A549 (cell line): ENCODE measurements around the gene DIP2C.

Experiments
- HDAC2 ChIP-seq: fragments of 200-600 bp; sonication (generic); IDR thresholded peaks from 2 replicates; pipeline ENCODE4 v1.6.1; 2016
- JUN ChIP-seq, 2 experiments: fragments of >200 bp; sonication (Bioruptor Twin); formaldehyde crosslinking; IDR thresholded peaks; 2 replicates in 1 of 2; 3 replicates in 1 of 2; pipeline ENCODE4 v1.6.1; 2016 to 2017
- KDM5A ChIP-seq: fragments of 200-600 bp; sonication (generic); IDR thresholded peaks from 2 replicates; pipeline ENCODE4 v1.6.1; 2016; ENCODE audit warnings: antibody characterized with exemption, mild to moderate bottlenecking
- NFE2L2 ChIP-seq: fragments of 150-350 bp; conservative IDR thresholded peaks from 2 replicates; pipeline ENCODE4 v1.6.1; 2014; ENCODE audit warnings: low read length
- PBX3 ChIP-seq: IDR thresholded peaks from 2 replicates; pipeline ENCODE4 v1.6.1; 2012
- POLR2A ChIP-seq: IDR thresholded peaks from 2 replicates; pipeline ENCODE4 v1.6.1; 2012; ENCODE audit warnings: mild to moderate bottlenecking, low read length
- RAD21 ChIP-seq, 2 experiments: fragments of >200 bp in 1 of 2; sonication (Bioruptor Twin) in 1 of 2; formaldehyde crosslinking in 1 of 2; IDR thresholded peaks in 1 of 2; conservative IDR thresholded peaks in 1 of 2; 2 replicates in 1 of 2; 3 replicates in 1 of 2; pipeline ENCODE4 v1.6.1; 2012 to 2018; ENCODE audit warnings: inconsistent platforms in 1 of 2
- SMC3 ChIP-seq: fragments of >200 bp; sonication (Bioruptor Twin); formaldehyde crosslinking; IDR thresholded peaks from 3 replicates; pipeline ENCODE4 v1.6.1; 2018; ENCODE audit warnings: inconsistent platforms
- SREBF2 ChIP-seq: fragments of 450-650 bp; IDR thresholded peaks from 2 replicates; pipeline ENCODE4 v1.6.1; 2014; ENCODE audit warnings: mild to moderate bottlenecking, moderate library complexity
- TF ChIP-seq, protein P1 (sequence below): fragments of >200 bp; sonication (Bioruptor Twin); formaldehyde crosslinking; IDR thresholded peaks from 3 replicates; pipeline ENCODE4 v1.5.1; 2016
- TF ChIP-seq, protein P2 (sequence below): fragments of 200-600 bp; sonication (generic); IDR thresholded peaks from 2 replicates; pipeline ENCODE4 v1.6.1; 2016; ENCODE audit warnings: antibody characterized with exemption, mild to moderate bottlenecking, moderate library complexity
- TF ChIP-seq, protein P3 (sequence below): IDR thresholded peaks from 2 replicates; pipeline ENCODE4 v1.6.1; 2012

- TF ChIP-seq POLR2A (no peak), SMC3 (no peak), SREBF2 (no peak), KDM5A (no peak), JUN (IDR thresholded peaks at IDR 0.05) (no peak), NFE2L2 (no peak), RAD21 (conservative IDR thresholded peaks at IDR 0.05 in 1 of 2, IDR thresholded peaks at IDR 0.05 in 1 of 2) (no peak), HDAC2 (no peak), PBX3 (no peak)
- TF ChIP-seq, protein P1, sequence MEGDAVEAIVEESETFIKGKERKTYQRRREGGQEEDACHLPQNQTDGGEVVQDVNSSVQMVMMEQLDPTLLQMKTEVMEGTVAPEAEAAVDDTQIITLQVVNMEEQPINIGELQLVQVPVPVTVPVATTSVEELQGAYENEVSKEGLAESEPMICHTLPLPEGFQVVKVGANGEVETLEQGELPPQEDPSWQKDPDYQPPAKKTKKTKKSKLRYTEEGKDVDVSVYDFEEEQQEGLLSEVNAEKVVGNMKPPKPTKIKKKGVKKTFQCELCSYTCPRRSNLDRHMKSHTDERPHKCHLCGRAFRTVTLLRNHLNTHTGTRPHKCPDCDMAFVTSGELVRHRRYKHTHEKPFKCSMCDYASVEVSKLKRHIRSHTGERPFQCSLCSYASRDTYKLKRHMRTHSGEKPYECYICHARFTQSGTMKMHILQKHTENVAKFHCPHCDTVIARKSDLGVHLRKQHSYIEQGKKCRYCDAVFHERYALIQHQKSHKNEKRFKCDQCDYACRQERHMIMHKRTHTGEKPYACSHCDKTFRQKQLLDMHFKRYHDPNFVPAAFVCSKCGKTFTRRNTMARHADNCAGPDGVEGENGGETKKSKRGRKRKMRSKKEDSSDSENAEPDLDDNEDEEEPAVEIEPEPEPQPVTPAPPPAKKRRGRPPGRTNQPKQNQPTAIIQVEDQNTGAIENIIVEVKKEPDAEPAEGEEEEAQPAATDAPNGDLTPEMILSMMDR: no peak
- TF ChIP-seq, protein P2, sequence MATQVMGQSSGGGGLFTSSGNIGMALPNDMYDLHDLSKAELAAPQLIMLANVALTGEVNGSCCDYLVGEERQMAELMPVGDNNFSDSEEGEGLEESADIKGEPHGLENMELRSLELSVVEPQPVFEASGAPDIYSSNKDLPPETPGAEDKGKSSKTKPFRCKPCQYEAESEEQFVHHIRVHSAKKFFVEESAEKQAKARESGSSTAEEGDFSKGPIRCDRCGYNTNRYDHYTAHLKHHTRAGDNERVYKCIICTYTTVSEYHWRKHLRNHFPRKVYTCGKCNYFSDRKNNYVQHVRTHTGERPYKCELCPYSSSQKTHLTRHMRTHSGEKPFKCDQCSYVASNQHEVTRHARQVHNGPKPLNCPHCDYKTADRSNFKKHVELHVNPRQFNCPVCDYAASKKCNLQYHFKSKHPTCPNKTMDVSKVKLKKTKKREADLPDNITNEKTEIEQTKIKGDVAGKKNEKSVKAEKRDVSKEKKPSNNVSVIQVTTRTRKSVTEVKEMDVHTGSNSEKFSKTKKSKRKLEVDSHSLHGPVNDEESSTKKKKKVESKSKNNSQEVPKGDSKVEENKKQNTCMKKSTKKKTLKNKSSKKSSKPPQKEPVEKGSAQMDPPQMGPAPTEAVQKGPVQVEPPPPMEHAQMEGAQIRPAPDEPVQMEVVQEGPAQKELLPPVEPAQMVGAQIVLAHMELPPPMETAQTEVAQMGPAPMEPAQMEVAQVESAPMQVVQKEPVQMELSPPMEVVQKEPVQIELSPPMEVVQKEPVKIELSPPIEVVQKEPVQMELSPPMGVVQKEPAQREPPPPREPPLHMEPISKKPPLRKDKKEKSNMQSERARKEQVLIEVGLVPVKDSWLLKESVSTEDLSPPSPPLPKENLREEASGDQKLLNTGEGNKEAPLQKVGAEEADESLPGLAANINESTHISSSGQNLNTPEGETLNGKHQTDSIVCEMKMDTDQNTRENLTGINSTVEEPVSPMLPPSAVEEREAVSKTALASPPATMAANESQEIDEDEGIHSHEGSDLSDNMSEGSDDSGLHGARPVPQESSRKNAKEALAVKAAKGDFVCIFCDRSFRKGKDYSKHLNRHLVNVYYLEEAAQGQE: no peak
- TF ChIP-seq, protein P3, sequence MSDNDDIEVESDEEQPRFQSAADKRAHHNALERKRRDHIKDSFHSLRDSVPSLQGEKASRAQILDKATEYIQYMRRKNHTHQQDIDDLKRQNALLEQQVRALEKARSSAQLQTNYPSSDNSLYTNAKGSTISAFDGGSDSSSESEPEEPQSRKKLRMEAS: no peak
Observed at GRCh38 chr10:639001-639750, 50.3 kb downstream of the DIP2C start.
